K562 (cell line): ENCODE results near the gene LHB. TPM values are rescaled to one million over a fixed set of nuclear protein-coding genes. Genes with fewer than 3 reads are reported as not detected.

Source experiments
- ARID3B ChIP-seq: fragments of 250-450 bp; sonication (Bioruptor Pico); IDR thresholded peaks from 2 replicates; pipeline ENCODE4 v1.4.0; 2020; ENCODE audit warnings: borderline replicate concordance
- ATF1 ChIP-seq, 2 experiments: fragments of 450-650 bp in 1 of 2; IDR thresholded peaks; 2 replicates each; pipeline ENCODE4 v1.6.1; 2016; ENCODE audit warnings: missing compliant biosample characterization in 1 of 2, missing genetic modification characterization in 1 of 2
- CREB5 ChIP-seq: fragments of 250-450 bp; sonication (Bioruptor Pico); IDR thresholded peaks from 2 replicates; pipeline ENCODE4 v1.5.0; 2020; ENCODE audit warnings: mild to moderate bottlenecking
- DLX4 ChIP-seq: fragments of 250-450 bp; sonication (Bioruptor Pico); IDR thresholded peaks from 2 replicates; pipeline ENCODE4 v1.6.1; 2021; ENCODE audit warnings: mild to moderate bottlenecking
- GATA2 ChIP-seq: sonication (generic); formaldehyde crosslinking; IDR thresholded peaks from 2 replicates; pipeline ENCODE4 v1.4.0; 2020; ENCODE audit warnings: mild to moderate bottlenecking, missing genetic modification reagents
- HNRNPUL1 ChIP-seq: fragments of 200-400 bp; formaldehyde crosslinking; IDR thresholded peaks from 2 replicates; pipeline ENCODE4 v1.6.1; 2017; ENCODE audit warnings: low read length
- ILF3 ChIP-seq: fragments of 450-650 bp; IDR thresholded peaks from 2 replicates; pipeline ENCODE4 v1.6.1; 2018; ENCODE audit warnings: antibody characterized with exemption, mild to moderate bottlenecking, moderate library complexity, borderline replicate concordance
- MED1 ChIP-seq: sonication (generic); formaldehyde crosslinking; IDR thresholded peaks from 2 replicates; pipeline ENCODE4 v1.8.1; 2023; ENCODE audit warnings: missing genetic modification reagents, borderline replicate concordance
- NFIX ChIP-seq: fragments of 250-450 bp; sonication (Bioruptor Pico); IDR thresholded peaks from 2 replicates; pipeline ENCODE4 v1.4.0; 2020; ENCODE audit warnings: low read depth, mild to moderate bottlenecking, moderate library complexity
- NKRF ChIP-seq: fragments of 450-650 bp; IDR thresholded peaks from 2 replicates; pipeline ENCODE4 v1.6.1; 2016; ENCODE audit warnings: borderline replicate concordance
- NR2F6 ChIP-seq: fragments of 450-650 bp; formaldehyde crosslinking; IDR thresholded peaks from 2 replicates; pipeline ENCODE4 v1.4.0; 2020; ENCODE audit warnings: mild to moderate bottlenecking
- NR4A1 ChIP-seq, 2 experiments: fragments of 250-450 bp in 1 of 2; fragments of 450-650 bp in 1 of 2; sonication (Bioruptor Pico) in 1 of 2; IDR thresholded peaks; 2 replicates each; pipeline versions ENCODE4 v1.4.0 to v1.6.1; 2016 to 2020; ENCODE audit warnings: mild to moderate bottlenecking in 2 of 2, missing compliant biosample characterization in 1 of 2, missing genetic modification characterization in 1 of 2, moderate library complexity in 1 of 2
- SMARCA4 ChIP-seq: fragments of 450-650 bp; IDR thresholded peaks from 2 replicates; pipeline ENCODE4 v1.6.1; 2016
- SP2 ChIP-seq: IDR thresholded peaks from 2 replicates; pipeline ENCODE4 v1.6.1; 2011; ENCODE audit warnings: mild to moderate bottlenecking, low read depth, low read length, moderate library complexity; ENCODE audit not compliant: poor library complexity, severe bottlenecking; ENCODE audit errors: extremely low read depth
- SRSF9 ChIP-seq: fragments of 200-400 bp; formaldehyde crosslinking; IDR thresholded peaks from 2 replicates; pipeline ENCODE4 v1.6.1; 2017; ENCODE audit warnings: low read depth, low read length, borderline replicate concordance
- USF2 ChIP-seq: sonication (generic); formaldehyde crosslinking; IDR thresholded peaks from 2 replicates; pipeline ENCODE4 v1.5.0; 2020; ENCODE audit warnings: missing genetic modification reagents
- ZNF41 ChIP-seq: fragments of 250-450 bp; sonication (Bioruptor Pico); conservative IDR thresholded peaks from 2 replicates; pipeline ENCODE4 v1.4.0; 2020; ENCODE audit warnings: mild to moderate bottlenecking
- ZNF589 ChIP-seq: fragments of 200-800 bp; sonication (Bioruptor generic); IDR thresholded peaks from 2 replicates; pipeline ENCODE4 v1.6.1; 2016; ENCODE audit warnings: low read depth, missing genetic modification characterization, missing compliant biosample characterization
- ZNF668 ChIP-seq: fragments of 250-450 bp; sonication (Bioruptor Pico); IDR thresholded peaks from 2 replicates; pipeline ENCODE4 v1.8.0; 2022; ENCODE audit warnings: mild to moderate bottlenecking, inconsistent platforms
- ZNF699 ChIP-seq: fragments of 250-450 bp; sonication (Bioruptor Pico); IDR thresholded peaks from 2 replicates; pipeline ENCODE4 v1.8.0; 2021; ENCODE audit warnings: mild to moderate bottlenecking, moderate library complexity; ENCODE audit not compliant: insufficient replicate concordance
- polyA plus RNA-seq, 8 experiments: library from polyadenylated mRNA; depleted of rRNA in 4 of 8; stranded (reverse) in 5 of 8; unstranded in 3 of 8; fragments of >200 nt; fragmentation: Nextera tagmentation in 2 of 8; fragmentation: Illumina TruSeq in 1 of 8; extraction: Ambion mirVana in 2 of 8; extraction: Trizol in 1 of 8; gene quantifications; 2 replicates each; pipeline versions ENCODE4 v1.2.1 to v1.2.3, GENCODE V29; 2011 to 2014; ENCODE audit warnings: inconsistent platforms in 1 of 8, missing spikeins in 1 of 8
- total RNA-seq, 7 experiments: library from RNA; depleted of rRNA in 6 of 7; stranded (reverse); fragments of >200 nt in 6 of 7; fragmentation: Illumina TruSeq in 2 of 7; extraction: Trizol in 2 of 7; gene quantifications; 2 replicates each; pipeline versions ENCODE4 v1.2.1 to v1.2.3, GENCODE V29; 2011 to 2021; ENCODE audit warnings: low replicate concordance in 1 of 7

LHB gene
- total and polyA plus RNA-seq, 9 of the 15 experiments (the other 6 are each of a cell fraction or from before 2014, with no cell fraction given): 0.54 TPM; not detected in 8

GRCh38 chr19:48967346-48968178, 49.3 kb downstream of the LHB start (continued):
- TF ChIP-seq USF2 (CRISPR knock-in tag): peak; percentile 81
- TF ChIP-seq GATA2 (CRISPR knock-in tag): no peak
- TF ChIP-seq NR2F6 (CRISPR knock-in tag): no peak
- TF ChIP-seq ZNF699 (CRISPR knock-in tag): no peak
- no peak for TF ChIP-seq SRSF9
- TF ChIP-seq MED1: no peak
- no peak for TF ChIP-seq NFIX (CRISPR knock-in tag)
- TF ChIP-seq NR4A1 (CRISPR knock-in tag; IDR thresholded peaks at IDR 0.05): no peak
- TF ChIP-seq NR4A1 (tag; IDR thresholded peaks at IDR 0.05): 0 out of 2 replicates have a peak, but pooled peaks have one; percentile 58
- TF ChIP-seq DLX4 (CRISPR knock-in tag): peak; percentile 81; the same call in 1 of the 2 replicates
- TF ChIP-seq ZNF41: peak; percentile 64
- no peak for TF ChIP-seq ATF1 (CRISPR knock-in tag; IDR thresholded peaks at IDR 0.05)
- TF ChIP-seq ATF1 (tag; IDR thresholded peaks at IDR 0.05): peak; percentile 50
- peak; percentile 96 for TF ChIP-seq ILF3
- TF ChIP-seq CREB5 (CRISPR knock-in tag): no peak
- TF ChIP-seq ZNF668 (CRISPR knock-in tag): no peak
- TF ChIP-seq NKRF: 0 out of 2 replicates have a peak, but pooled peaks have one; percentile 8
- TF ChIP-seq SMARCA4: no peak; the same call in 1 of the 2 replicates
- TF ChIP-seq ZNF589 (CRISPR knock-in tag): no peak
- TF ChIP-seq SP2: no peak
- no peak; the same call in 1 of the 2 replicates for TF ChIP-seq HNRNPUL1
- TF ChIP-seq ARID3B (CRISPR knock-in tag): no peak
